VCaP (cell line): Measurements from ENCODE around the gene MYOF.

ENCODE experiments used
- H3K27ac ChIP-seq: fragments of 450-650 bp; 2 replicates; pipeline ENCODE4 v1.5.1; 2017
- CTCF ChIP-seq: fragments of 450-650 bp; conservative IDR thresholded peaks from 2 replicates; pipeline ENCODE4 v1.5.1; 2017; ENCODE audit warnings: mild to moderate bottlenecking, moderate library complexity

MYOF gene

GRCh38 chr10:93281367-93281720 is 200.8 kb downstream of the MYOF start:
- H3K27ac ChIP-seq, result no peak overlapping the region
- no peak for TF ChIP-seq CTCF

- H3K27ac ChIP-seq, result no peak overlapping the region
These were observed 201.3 kb downstream of the MYOF start for GRCh38 chr10:93280699-93281366.

GRCh38 chr10:93280121-93280698 is 201.9 kb downstream of the MYOF start:
- TF ChIP-seq CTCF, result no peak
- no peak overlapping the region for H3K27ac ChIP-seq

More at GRCh38 chr10:93280699-93281366, 201.3 kb downstream of the MYOF start:
- no peak for TF ChIP-seq CTCF

DNA sequence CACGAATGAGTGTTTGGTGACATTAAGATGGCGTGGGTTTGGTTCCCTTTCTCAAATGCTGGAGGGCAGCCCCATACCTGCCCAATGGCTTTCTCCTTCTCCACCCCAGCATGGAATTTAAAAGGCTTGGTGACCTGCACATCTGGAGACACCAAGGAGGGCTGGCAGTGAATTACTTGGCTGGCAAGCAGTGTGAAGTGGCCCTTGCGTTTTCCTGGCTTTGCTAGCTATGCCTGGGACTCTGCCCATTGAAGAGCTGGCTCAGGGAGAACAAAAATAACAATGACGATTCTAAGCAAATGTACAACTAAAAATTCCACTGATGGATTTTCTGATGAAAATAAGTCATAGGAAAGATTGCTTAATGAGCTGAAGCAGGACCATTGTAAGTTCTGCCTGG is 204.8 kb downstream of the MYOF start:
- TF ChIP-seq CTCF, result no peak
- no peak overlapping the region for H3K27ac ChIP-seq

- no peak for TF ChIP-seq CTCF
- peak overlapping the region; percentile 57 for H3K27ac ChIP-seq
These were observed 207.7 kb downstream of the MYOF start for GRCh38 chr10:93274419-93274818.

- no peak overlapping the region for H3K27ac ChIP-seq
- TF ChIP-seq CTCF, result no peak
These were observed 209.1 kb downstream of the MYOF start for GRCh38 chr10:93272884-93273675.

DNA sequence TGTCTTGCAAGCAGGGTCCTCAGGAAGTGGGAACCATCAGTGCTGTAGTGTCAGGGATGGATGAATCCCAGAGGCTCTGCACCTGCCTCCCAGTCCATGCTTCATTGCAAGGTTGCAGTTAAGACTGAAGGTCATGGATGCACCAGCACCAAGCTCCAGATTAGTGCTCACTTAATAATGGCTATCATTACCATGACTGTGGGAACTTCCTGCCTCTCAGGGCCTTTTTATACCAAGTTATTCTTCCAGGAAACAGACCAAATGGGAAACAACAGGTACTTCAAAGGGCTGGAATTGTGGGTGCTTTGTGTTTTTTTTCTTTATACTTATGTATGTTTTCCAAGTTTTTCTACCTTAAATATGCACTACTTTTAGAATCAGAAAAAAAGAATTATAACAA is 210.8 kb downstream of the MYOF start:
- no peak for TF ChIP-seq CTCF
- H3K27ac ChIP-seq, result no peak overlapping the region
